Adrenal gland (tissue), 5 donors: Measurements from ENCODE around the gene CEP72.

ENCODE experiments used
- POLR2A ChIP-seq, 2 donors: fragments of 450-650 bp; IDR thresholded peaks; one replicate each; pipeline ENCODE4 v1.6.1; 2017; ENCODE audit warnings: antibody characterized with exemption in 2 of 2, mild to moderate bottlenecking in 2 of 2, moderate library complexity in 1 of 2
- TF ChIP-seq, protein P1 (sequence below), 6 experiments: fragments of 450-650 bp in 4 of 6; fragments of 200-600 bp in 2 of 6; sonication (generic) in 1 of 6; IDR thresholded peaks; 1 replicate in 5 of 6; 2 replicates in 1 of 6; pipeline versions ENCODE4 v1.5.1 to v1.8.0; 2016 to 2021; ENCODE audit warnings: antibody characterized with exemption in 6 of 6, mild to moderate bottlenecking in 2 of 6, moderate library complexity in 1 of 6
- donor health status: DM: no; HTN: no; CAD: no.

DNA sequence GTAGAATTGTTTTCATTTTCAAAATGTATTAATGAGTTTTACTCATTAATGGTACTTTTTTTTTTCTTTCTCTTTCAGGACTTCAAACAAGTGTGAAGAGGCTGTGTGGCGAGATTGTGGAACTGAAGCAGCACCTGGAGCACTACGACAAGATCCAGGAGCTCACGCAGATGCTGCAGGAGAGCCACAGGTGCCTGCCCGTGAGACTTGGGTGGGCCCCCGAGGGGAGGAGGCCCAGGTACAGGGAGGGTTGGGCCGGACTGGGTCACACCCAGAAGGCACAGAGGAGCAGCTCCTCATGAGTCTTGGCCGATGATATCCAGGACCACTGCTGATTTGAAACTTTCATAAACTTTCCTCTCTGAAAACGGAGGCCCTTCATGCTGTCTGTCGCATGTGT, 35.6 kb downstream of the CEP72 start:
- TF ChIP-seq, protein P1, sequence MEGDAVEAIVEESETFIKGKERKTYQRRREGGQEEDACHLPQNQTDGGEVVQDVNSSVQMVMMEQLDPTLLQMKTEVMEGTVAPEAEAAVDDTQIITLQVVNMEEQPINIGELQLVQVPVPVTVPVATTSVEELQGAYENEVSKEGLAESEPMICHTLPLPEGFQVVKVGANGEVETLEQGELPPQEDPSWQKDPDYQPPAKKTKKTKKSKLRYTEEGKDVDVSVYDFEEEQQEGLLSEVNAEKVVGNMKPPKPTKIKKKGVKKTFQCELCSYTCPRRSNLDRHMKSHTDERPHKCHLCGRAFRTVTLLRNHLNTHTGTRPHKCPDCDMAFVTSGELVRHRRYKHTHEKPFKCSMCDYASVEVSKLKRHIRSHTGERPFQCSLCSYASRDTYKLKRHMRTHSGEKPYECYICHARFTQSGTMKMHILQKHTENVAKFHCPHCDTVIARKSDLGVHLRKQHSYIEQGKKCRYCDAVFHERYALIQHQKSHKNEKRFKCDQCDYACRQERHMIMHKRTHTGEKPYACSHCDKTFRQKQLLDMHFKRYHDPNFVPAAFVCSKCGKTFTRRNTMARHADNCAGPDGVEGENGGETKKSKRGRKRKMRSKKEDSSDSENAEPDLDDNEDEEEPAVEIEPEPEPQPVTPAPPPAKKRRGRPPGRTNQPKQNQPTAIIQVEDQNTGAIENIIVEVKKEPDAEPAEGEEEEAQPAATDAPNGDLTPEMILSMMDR (IDR thresholded peaks at IDR 0.05), result no peak
- TF ChIP-seq POLR2A (IDR thresholded peaks at IDR 0.05), result no peak
